Stimulated activated CD4-positive, alpha-beta T cell treated with anti-CD3 and anti-CD28 coated beads, Interleukin-15, amount 100 ng/mL, for 48 hours (primary cell): ENCODE measurements around the gene CORO2A.
"Not testable (repeated sequence)": the region's sequence is repeated elsewhere in the genome, so short reads cannot be mapped to it uniquely, and the experiment has no call there.

Source experiments
- DNase-seq, 2 donors: peaks; one replicate each; pipeline ENCODE4 v3.0.0-alpha.2; 2020; ENCODE audit warnings: low read depth in 2 of 2

CORO2A gene

DNA sequence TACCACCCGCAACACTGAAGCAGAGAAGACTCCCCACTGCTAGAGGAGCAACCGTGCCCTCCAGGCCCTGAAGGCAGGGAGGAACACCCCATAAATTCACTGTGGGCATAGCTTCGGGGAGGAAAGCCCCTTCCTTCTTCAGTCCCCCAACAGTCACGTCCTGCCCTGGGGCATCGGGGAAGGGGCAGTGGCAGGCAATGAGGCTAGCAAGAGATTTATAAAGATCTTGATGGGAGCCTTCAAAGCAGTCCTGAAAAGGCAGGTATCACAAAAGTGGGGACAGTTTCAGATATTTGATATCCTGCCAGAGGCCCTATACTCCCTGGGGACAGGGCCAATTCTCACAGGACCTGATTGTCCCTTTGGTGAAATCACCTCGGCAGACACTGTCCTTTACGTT is 56.5 kb downstream of the CORO2A start:
- no peak for DNase-seq

DNA sequence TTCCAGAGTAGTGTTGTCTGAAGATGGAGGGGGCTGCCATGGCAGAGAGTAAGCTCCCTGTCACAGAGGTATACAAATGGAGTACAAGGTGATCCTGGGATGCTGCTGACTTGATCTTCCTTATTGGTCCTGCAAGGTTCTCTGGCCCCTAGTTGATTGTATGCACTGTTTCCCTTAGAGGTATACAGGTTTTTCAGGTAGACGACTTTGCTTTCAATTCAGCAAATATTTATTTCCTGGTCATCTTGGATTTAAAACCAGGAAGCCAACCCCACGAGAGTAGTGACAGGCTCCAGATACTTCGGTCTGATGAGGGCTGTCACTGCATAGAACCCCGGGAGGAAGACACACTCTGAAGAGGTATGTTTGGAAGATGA is 56.9 kb downstream of the CORO2A start:
- DNase-seq = no peak

DNA sequence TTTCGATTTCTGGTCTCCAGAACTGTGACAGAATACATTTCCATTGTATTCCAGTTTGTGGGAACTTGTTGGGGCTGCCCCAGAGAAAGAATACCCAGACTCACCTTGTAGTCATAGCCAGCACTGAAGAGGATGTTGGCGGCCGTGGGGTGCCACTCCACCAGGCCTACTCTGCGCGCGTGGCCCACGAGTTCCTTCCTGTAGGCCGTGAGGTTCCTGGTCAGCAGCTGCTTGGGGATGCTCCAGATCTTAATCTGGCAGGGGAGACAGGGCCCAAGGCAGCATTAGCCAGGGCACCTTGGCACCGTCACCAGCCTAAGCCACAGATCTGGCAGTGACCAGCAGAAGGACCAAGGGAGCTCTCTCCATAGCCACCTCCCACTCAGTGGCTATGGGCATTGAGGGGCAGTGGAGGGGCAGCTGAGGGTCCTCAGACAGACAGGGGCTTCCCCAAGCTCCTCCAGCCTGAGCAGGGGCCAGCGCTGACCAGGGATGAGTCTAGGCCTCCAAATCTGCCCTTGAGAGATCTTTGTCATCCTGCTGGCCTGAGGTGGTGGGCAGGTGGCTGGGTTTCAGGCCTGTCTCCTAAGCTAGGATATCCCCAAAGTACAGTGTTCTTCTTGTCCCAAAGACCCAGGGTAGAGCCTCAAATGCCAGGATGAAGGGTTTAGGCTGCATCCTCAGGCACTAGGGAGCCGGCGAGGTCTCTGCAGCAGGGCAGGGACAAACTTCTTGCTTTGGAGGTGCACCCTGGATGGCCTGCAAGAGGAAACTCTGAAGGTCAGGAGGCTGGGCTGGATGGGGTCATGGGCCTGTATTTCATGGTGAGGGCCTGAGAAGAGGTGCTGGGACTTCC is 57.5 kb downstream of the CORO2A start:
- no peak for DNase-seq

DNA sequence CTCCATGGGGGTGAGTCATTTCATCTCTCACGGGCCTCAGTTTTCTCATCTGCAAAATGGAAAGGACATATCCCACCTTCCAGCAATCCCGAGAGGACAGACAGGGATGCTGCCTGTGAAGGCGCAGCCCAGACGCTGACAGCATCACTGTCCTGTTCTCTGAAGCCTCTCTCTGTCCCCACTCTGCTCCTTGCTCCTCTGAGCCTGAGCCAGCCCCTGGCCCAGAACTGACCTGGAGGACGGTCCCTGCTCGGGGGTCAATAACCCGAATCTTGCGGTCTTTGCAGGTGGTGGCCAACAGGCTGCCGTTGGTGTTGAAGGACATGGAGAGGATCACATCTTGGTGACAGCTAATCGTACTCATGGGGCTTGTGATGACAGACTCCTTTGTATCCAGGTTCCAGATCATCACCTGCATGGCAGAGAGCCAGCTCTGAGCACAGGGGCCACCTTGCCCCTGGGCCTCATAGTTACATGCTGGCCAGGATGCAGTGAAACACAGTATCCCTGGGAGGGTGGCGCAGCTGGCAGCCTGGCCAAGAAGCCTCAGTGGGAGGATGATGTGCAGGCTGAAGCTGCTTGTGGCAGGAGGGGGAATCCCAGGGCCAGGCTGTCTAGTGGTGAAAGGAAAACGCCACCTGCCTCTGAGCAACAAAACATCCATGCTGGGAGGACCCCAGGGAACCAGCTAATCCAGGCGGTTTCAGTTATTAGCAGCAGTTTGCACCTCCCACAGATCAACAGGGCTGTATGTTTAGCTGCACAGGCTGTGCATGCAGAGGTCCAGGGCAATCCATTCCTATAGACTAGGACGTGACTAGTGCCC is 59.4 kb downstream of the CORO2A start:
- no peak for DNase-seq

DNA sequence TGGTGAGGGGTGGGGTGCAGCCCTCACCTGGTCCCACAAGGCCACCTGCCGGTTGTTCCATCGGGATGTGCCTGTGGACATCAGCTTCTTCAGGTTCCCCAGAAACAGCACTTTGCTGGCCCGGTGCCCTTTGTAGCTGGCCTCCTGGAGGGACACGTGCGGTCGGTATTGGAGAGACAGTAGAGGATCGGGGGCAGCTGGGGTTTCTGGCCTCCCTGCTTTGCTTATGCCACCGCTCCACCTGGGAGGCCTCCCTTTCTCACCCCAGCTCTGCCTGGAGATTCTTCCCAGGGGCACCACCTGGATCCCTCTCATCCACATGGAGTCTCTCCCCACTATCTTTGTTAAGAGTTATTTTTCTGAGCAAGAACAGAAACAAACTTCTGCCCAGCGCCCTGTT is 60.3 kb downstream of the CORO2A start:
- no peak for DNase-seq

DNA sequence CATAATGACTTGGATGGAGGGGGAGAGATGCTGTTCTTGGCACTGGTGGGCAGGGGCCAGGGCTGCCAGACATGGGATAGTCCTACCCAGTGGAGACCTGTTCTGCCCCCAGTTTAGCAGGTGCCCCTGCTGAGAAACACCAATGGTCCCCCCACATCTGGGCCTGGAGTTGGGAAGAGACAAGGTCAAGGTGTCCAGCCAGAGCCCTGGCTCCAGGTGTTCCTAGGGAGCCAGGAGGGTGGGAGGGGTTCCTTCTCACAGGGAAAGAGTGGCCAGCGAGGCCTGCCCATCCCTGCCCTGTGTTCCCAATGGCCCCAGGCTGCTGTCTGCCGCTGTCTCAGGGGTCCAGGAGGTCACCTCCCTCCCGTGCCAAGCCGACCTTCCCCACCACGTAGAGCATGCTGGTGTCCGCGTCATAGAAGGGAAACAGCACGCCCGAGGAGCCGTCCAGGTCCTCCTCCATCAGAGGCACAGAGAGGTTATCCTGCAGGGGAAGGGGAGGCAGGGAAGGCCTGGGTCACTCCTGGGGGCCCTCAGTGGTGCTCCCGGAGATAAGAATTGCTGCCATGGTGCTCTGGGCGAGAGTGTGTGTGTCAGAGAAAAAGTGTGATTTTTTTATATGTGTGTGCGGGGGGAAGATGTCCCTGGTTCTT is 61.7 kb downstream of the CORO2A start:
- DNase-seq = no peak

DNA sequence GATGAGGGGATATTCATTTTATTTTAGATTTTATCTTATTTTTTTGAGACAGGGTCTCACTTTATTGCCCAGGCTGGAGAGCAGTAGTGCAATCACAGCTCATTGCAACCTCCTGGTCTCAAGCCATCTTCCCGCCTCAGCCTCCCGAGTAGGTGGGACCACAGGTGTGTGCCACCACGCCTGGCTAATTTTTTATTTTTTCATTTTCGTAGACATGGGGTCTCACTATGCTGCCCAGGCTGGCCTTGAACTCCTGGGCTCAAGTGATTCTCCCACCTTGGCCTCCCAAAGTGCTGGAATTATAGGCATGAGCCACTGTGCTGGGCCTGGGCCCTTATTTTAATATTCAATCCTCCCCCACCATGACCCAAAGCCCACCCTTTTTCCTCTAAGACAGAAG is 62.4 kb downstream of the CORO2A start:
- not testable (repeated sequence) for DNase-seq

DNA sequence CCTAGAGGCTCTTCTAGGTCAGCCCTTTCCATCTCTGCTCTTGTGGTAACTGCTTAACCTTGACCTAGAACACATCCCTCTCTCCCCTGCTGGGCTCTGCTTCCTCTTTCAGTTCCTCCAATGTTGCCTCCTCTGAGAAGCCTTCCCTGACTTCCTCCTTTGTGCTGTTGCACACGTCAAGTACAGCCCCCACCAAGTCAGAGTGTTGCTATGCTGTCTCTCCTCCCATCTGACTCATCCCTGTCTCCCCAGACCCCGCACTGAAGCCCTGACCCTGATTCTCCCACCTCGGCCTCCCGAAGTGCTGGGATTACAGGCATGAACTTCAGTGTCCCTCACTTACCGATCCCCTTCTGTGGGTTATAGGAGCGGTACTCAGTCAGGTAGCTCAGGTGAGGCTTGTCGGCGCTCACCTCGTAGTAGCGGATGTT is 63.0 kb downstream of the CORO2A start:
- no peak for DNase-seq

DNA sequence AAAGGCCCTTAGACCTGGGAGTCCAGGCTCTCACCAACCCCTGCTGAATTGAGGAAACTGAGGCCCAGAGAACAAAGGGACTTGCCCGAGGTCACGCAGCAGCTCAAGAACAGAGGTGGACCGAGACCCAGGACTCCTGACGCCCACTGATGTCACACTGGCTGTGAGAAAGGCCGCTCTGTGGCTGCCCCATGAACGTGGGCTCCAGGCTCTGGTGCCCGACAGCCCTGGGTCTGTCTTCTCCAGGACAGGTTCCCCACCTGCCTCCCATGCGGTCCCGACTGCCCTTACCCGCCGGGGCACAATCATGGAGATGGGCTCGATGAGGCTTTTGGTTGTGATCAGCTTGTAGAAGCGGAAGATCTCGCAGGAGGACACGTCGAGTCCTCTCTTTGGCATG is 64.1 kb downstream of the CORO2A start:
- DNase-seq = no peak

DNA sequence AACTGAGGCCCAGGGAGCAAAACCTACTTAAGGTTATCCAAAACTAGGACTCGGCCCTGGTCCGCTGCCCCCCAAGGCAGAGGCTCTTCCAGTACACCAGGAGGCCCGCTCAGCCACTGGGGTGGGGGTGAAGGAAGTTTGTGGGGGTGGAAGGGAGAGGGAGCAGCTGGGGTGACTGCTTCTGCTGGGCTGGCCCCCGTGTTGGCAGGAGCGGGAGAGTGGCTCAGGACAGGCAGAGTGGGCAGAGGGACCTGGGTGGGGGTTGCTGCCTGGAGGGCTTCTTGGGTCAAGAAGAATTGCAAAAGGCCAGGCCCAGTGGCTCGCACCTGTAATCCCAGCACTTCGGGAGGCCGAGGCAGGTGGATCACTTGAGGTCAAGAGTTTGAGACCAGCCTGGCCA is 65.2 kb downstream of the CORO2A start:
- DNase-seq = no peak

DNA sequence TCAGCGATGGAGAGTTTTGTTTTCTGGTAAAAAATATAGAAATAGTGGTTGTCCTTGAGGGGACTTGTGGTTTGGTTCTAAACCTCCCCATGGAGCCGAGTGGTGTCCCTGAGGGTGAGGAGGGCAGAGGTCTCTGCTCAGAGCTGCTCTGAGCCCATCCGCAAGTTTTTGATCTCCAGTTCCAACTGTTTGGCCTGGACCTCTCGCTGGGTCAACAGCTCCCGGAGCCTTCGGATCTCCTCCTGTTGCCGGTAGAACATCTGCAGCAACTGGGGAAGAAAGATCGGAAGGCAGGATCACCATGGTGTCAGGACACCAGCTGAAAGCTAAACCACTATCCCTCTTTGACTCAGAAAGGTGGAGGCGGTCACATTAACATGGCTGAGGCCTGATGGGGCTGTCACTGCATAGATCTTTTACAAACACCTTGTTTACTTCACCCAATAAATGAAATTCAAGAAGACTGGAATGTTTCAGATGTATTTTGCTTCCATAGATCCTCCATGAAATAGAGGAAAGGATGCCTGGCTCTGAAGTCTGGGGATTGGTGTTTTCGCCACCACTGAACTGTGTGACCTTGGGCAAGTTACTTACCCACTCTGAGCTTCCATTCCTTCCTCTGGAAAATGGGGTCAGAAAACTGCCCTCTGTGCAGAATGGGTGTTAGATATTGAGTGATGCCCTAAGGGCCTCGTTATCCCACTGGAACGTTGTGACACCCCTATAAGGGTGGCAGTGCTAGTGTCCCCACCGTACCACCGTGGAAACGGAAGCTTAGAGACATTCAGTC is 67.6 kb downstream of the CORO2A start:
- no peak for DNase-seq

DNA sequence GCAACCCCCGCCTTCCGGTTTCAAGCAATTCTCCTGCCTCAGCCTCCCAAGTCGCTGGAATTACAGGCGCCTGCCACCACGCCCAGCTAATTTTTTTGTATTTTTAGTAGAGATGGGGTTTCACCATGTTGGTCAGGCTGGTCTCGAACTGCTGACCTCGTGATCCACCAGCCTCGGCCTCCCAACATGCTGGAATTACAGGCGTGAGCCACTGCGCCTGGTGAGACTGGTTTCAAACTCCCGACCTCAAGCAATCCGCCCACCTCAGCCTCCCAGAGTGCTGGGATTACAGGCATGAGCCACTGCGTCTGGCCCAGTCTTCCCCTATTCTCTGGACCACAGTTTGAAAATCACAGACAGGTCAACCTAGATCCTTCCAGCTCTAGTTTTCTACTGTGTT is 68.3 kb downstream of the CORO2A start:
- DNase-seq = not testable (repeated sequence)

DNA sequence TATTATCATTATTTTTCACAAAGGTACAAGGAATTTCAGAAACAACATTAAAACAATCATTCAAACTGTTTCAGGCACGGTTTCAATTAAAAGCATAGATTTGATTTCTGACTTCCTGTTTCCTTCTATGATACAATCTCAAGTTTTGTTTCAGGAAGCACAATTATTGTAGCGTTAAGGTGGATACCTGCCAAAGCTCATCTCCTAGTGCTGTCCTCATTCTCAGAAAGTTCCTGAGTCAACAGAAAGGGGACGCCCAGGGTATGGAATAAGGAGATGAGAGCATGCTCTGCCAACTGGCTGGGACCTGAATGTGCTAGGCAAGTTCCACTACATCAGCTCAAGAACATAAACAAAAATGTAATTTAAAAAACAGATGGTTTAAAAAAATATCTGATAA is 71.4 kb downstream of the CORO2A start:
- no peak for DNase-seq

DNA sequence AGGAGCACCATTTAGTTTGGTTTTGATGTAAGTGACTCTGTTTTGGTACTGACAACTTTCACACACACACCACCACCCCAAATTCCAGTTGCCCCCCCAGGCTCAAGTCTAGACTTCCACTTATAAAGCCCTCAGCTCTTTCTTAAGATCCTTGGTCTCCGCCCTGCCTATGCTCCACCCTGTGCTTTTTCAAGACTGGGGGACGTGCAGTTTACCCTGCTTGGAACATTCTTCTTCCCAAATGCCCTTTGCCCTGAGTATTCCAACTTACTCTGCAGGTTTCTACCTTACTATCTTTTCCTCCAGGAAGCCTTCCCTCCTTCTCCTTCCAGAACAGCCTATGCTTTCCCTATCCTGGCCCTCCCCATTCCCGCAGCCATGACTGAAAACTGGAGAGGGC is 72.0 kb downstream of the CORO2A start:
- DNase-seq = no peak

DNA sequence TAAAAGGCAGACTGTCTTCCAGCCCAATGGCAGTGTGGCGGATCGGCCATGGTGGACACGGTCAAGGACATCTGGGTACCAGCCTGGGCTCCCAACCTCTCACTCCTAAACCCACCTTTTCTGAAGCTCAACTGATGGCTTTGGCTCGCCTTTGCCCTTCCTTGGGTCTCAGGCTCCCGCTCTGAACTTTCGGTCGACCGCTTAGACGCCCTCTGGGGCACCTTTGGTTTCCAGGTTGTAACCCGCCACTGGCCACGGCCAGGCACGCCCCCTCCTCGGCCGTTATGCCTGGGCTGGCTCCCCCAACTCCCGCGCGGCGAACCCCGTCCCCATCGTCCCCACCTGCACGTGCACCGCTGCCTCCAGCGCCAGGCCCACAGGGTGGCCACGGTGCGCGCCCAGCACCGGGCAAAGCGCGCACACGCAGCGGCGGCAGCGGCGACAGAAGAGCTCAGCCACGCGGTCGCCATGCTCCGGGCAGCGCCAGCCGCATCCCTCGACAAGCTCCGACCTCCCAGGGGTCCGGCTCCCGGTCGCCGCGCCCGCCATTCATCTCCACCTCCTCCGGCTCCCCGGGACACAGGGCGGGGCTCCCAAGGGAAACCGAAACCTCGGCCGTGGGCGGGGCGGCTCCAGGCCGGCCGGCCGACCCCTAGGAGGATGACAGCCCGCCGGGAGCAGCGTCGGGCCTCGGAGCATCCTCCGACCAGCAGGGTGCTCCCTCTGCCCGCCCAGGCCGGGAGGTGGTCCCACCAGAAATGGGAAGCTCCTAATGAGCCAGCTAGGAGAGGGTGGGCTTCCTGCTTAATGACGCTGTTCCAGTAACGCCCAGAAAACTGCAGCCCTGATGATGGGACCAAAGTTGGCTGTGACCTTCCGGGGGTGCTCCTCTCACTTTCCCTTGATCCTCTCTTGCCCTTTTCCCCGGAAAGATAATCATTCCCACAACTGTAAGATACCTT is 73.5 kb downstream of the CORO2A start, which contains the start of gene TRIM14:
TSS of gene TRIM14 (minus strand) at position 583 of the 962 bp plus-strand sequence. CDS start at position 549, 34 bp downstream.
- peak in 1 of 2 donors; percentile 50 for DNase-seq

DNA sequence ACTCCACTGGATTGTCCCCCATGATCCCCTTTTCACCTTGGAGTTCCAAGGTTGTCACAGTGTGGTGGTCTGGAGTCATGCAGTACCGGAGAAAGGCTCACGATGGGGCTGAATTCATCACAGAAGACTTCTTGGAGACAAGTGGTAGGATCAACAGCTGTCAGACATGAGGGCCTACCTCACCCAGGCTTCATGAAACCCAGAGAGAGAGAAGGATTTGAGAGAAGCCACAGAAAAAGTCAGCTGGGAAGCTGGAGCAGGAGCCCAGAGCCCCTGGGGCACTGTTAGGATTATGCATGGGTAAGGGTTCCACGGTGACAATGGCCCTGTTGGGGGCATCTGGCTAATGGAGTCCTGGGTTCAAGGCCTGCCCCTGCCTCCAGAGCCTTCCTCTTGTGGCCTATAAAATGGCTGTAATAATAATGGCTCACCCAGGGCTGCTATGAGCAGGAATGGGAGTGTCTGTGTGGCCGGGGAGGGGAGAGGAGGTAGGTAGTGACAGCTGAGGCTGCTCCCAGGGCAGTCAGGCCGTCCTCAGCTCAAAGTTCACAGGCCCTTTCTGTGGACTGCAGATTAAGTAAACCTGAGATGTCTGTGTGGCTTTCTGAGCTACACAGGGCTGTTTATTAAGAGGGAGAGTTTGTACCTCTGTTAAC is 74.3 kb downstream of the CORO2A start:
- peak in 1 of 2 donors; percentile 35 for DNase-seq

DNA sequence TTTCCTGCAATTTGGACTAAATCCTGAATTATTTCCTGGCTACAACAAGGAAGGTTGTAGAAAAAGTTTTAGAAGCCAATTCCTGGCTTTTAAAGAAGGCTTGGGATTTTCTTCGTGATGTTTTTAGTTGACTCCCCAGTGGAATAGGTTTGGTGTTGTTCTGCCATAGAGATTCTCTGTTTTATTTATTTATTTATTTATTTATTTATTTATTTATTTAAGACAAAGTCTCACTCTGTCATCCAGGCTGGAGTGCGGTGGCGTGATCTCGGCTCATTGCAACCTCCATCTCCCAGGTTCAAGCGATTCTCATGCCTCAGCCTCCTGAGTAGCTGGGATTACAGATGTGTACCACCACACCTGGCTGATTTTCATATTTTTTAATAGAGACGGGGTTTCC is 75.3 kb downstream of the CORO2A start:
- DNase-seq = not testable (repeated sequence)

DNA sequence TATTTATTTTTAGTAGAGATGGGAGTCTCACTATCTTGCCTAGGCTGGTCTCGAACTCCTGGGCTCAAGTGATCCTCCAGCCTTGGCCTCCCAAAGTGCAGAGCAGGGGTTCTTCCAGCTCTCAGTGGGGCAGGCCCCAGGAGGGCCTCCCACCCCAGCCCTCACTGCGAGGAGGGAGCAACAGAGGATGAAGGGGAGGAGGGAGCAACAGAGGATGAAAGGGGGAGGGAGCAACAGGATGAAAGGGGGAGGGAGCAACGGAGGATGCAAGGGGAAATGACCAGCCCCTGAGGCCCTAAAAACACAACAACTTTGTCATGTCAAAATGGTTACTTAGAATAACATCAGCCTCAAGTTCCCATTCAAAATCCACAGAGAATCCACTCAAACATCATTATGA is 83.4 kb downstream of the CORO2A start:
- no peak for DNase-seq

DNA sequence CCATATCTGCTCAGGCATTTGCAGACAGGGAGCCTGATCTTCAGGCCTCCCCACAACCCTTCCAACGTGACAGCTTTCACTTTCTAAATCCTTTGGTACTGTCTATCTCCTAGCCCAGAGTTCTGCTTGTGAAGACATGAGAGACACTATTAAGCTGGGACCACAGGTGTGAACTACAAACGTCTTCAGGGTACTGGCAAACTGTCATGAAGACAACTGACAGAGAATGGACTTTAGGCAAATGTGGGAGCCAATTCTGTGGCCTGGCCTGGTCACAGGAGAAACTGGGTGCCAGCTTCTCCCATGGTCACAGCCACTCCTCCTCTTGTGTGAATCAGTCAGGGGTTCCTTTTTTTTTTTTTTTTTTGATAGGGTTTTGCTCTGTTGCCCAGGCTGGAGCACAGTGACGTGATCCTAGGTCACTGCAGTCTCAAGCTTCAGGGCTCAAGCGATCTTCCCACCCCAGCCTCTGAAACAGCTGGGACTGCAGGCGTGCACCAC is 83.9 kb downstream of the CORO2A start:
- no peak for DNase-seq

DNA sequence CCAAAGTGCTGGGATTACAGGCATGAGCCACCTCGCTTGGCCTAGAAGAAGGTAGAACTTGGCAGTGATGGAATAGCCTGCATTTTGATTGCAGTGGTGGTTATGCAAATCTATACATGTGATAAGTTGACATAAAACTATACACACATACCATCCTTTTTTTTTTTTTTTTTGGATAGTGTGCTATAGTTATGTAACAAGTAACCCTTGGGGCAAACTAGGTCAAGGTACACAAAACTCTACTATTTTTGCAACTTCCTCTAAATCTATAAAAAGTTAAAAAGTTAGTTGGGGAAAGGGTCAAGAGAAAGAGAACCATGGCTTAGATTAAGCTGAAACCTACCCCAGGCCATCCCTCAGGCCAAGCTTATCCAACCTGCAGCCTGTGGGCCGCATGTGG is 84.5 kb downstream of the CORO2A start:
- no peak for DNase-seq
